Activated CD4-positive, alpha-beta T cell treated with anti-CD3 and anti-CD28 coated beads for 24 hours (primary cell): ENCODE measurements around the gene RGL3.
A peak's percentile ranks its signal among the peaks of the same experiment; 100 is the strongest.
"Not testable (repeated sequence)": the region's sequence is repeated elsewhere in the genome, so short reads cannot be mapped to it uniquely, and the experiment has no call there.

Source experiments
- DNase-seq, 2 donors: peaks; one replicate each; pipeline ENCODE4 v3.0.0-alpha.2; 2020; ENCODE audit warnings: low read depth in 2 of 2

The RGL3 gene

GRCh38 chr19:11382898-11383705, 36.0 kb downstream of the RGL3 start:
- peak in 1 of 2 donors; percentile 30 for DNase-seq

DNA sequence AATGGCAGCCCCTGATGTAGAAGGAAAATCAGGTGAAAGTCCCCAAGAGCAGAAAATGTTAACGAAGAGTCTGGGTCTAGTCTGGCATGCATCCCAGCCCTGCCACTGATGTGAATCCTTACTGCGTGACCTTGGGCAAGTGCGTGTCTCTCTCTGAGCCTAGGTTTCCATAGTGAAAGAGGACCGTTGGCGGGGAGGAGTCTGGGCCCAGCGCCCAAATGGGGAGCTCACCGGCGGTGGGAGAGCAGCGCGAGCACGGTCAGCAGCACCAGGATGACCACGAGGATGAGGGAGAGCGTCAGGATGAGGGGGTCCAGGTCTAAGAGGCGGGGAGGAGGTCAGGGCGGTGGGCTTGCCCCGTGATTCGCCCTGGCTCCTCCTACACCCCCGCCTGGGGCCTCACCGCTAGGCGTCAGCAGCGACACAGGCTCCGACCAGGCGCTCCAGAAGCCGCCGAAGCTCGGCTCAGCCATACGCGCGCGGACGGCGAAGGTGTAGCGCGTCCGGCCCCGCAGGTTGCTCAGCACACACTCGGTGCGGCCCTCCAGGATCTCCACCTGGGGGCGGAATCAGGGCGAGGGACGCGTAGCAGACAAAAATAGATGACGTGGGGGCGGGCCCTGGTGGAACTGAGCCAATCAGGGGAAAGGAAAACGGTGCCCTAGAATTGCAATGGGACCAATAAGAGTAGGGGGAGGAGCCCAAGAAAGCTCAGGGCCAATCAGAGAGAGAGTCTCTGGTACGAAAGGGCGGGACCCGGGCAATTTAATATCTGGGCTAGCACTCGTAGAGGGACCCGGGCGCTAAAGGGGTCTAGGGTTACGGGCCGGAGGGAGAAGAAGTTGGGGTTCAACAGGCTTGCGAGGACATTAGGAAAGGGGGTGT, 38.2 kb downstream of the RGL3 start:
- DNase-seq: peak; percentile 92 to 96

DNA sequence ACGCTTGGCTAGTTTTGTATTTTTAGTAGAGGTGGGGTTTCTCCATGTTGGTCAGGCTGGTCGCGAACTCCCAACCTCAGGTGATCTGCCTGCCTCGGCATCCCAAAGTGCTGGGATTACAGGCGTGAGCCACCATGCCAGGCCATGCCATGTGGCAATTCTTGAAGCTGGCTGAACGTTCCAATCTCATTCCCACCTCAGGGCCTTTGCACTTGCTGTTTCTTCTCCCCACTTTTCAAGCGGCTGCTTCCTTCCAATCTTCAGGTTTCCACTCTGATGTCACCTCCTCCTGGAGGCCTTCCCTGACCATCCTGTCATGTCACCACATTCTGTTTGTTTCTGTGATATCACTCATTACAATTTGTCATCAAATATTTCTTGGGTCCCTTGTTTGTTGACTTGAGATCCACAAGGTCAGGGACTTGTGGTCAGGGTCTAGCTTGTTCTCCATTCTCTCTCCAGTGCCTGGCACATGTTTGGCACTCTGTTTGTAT, 39.2 kb downstream of the RGL3 start:
- no peak for DNase-seq

GRCh38 chr19:11379269-11379845, 39.8 kb downstream of the RGL3 start:
- not testable (repeated sequence) for DNase-seq

DNA sequence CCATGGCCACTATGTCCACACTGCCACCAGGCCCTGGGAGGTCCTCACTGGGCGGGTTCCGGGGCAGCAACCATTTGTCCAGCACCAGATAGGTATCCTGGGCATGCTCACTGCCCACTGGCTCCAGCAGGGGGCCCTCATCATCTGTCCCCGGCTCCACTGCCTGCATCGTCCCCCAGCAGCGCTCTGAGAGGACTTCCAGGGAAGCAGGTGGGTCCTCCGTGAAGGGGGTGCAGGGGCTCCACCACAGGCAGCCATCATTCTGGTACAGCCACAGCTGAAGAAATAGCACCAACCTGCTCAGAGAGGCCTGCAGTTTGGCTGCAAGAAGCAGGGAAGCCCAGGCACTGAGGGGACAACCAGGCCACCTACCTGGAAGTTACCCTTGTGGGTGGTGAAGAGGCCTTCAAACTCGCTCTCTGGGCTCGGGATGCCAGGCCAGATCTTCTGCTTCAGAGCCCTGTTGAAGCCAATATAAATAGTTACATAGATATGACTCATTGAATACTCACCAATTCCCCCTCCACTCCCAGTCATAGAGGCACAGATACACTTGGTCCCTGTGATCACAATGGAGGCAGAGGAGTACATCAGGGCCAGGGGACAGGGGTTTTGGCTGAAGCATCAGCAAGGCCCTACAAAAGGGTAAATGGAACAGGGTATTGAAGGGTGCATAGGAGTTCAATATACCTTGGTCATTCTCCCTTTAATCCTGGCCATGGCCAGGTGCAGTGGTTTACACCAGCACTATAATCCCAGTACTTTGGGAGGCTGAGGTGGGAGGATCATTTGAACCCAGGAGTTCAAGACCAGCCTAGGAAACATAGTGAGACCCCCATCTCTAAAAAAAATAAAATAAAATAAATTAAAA, 40.6 kb downstream of the RGL3 start:
- no peak for DNase-seq

DNA sequence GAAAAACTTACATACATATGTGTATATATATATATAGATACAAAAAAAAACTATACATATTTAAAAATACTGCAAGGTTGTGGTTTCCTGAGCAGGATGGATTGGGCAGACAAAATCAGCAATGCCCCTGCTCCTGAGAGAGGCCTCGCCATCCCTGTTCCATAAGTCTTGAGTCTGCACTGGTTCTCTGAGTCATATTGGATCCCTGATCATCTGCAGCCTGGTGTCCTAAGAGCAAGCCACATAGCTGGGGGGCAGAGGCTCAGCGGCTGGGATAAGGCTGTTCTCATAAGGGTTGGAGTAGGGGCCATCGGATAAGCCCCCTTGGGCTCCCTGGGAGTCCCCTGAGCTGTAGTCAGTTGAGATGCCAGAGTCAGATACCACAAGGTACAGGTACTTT, 41.4 kb downstream of the RGL3 start:
- DNase-seq: no peak

DNA sequence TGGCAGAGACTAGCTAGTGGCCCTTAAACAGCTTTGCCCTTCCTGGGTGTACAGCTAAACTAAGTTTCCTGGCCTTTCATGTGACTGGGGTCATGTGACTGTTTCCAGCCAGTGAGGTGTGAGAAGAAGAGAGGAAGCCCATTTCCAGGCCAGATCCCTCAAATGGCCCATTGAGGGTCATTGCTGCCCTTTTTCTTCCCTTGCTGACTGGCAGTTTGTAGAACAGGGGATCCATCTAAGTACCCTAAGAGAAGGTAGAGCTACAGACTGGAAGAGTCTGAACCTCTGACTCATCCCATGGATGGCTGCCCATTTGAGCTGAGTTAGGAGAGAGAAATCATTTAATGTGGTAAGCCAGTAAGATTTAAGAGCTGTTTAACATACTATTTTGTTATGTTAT, 41.9 kb downstream of the RGL3 start:
- DNase-seq: no peak

DNA sequence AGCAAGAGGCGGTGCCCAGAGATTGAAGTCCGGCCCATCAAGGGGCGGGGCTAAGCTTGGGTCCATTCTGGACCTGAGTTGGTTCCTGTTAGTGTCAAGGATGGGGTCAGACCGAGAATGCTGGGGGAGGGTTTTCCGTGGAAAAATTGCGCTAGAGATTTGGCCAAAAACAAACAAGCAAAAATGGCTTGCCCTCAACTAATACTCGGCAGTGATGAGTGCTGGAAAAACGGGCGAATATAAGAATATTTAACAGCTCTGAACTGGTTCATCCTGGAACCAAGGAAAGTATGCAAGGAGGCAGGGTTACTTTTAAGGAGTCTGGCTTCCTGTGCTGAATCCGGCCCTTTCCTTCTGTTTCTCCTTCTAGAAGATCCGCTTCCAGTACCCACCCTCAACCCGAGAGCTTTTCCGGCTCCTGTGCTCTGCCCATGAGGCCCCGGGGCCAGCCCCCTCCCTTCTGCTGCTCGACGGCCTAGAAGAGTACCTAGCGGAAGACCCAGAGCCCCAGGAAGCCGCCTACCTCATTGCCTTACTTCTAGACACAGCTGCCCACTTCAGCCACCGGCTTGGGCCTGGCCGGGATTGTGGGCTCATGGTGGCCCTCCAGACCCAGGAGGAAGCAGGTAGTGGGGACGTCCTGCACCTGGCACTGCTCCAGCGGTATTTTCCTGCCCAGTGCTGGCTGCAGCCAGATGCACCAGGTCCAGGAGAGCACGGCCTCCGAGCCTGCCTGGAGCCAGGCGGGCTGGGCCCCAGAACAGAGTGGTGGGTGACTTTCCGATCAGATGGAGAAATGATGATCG, 43.8 kb downstream of the RGL3 start:
- peak in 1 of 2 donors; percentile 47 for DNase-seq

DNA sequence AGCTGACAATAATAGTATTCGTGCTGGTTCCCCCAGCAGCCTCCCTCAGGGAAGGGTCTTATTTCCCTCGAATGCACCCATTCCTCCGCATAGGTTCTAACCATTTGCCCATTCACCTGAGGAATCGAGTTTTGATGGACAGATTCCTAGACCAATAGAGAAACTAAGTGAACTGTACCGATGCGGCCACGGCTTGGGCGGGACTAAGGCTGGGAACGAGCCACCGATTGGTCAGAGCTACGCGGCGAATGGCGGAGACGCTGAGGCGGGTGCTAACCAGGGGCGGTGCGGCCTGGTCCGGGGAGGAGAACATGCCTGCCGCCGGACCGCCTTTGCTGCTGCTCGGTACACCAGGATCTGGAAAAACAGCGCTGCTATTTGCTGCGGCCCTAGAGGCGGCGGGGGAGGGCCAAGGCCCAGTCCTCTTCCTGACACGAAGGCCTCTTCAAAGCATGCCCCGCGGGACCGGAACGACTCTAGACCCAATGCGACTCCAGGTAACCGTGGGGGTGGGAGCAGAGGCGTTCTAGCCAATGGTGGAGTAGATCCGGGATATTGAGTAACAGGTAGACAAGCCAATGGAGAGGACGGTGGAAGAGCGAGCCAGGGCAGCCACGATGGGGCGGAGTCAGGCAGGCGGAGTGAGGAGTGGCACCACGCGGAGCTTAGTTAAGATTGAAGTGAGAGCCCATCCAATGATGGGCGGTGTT, 44.5 kb downstream of the RGL3 start, which contains the start of gene SWSAP1:
SWSAP1 (plus strand) TSS at position 234 of the 710 bp plus-strand sequence; CDS start at position 249, 15 bp downstream.
- peak; percentile 93 to 94 for DNase-seq

DNA sequence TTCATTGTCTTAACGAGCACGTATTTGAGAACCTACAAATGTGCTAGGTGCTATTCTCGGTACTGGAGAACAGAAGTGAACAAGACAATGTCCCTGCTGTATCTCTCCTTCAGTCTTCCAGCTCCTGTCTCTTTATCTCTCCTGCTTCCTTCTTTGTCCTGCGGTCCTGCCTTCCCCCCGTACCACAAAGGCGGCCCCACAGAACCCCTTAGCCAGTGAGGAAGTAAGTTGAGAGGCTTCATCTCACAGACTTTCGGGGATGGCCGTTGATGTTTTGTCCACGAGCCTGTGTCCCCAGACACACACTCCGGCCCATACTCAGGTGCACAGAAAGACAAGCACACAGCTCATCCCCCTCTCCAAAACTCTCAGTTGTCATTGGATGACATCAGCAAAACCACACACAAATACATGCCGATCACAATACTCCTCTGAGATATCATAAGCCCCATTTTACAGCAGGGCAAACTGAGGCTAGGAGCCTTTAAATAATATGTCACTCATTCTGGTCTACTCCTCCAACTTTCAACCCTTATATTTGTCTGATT, 45.2 kb downstream of the RGL3 start:
- no peak for DNase-seq

GRCh38 chr19:11373166-11373884, 45.8 kb downstream of the RGL3 start:
- DNase-seq: no peak

DNA sequence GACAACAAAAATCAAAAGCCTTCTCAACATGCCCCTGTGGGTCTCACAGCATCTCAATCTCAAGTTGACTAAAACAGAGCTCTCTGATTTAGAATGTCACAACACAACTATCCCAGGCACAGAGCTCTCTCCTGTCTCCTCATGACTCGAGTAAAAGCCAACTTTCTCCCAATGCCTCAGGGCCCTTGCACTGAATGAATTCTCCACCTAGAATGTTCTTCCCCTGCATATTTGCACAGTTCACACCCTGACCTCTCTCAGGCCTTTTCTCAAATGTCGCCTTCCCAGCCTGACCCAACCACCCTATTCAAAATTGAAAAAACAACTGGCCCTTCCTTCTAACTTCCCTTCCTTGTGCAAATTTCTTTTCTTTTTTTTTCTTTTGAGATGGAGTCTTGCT, 48.4 kb downstream of the RGL3 start:
- DNase-seq: no peak

- no peak for DNase-seq
Observed at GRCh38 chr19:11367528-11367927, 51.6 kb downstream of the RGL3 start.

DNA sequence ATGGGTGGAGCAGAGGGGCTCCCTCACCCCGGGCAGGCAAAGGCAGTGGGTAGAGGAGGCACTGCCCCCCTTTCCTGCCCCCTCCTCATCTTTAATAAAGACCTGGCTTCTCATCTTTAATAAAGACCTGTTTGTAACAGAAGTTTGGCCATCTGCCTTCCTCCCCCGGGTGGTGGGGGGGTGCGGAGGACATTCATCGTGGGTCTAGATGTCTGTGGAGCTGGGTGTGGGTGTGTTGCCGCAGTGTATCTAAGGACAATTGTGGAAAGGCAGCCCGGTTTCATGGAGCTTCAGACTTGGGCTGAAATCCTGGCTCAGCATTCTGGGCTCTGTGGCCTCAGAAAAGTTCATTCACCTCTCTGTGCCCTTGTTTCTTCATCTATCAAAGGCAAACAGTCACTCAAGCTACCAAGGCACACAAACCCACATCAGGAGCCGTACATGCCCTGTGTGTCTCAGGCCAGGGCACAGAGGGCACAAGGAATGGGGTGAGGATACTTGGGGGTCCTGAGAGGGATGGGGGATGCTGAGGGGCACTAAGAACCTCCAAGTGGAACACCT, 53.5 kb downstream of the RGL3 start:
- DNase-seq: no peak

DNA sequence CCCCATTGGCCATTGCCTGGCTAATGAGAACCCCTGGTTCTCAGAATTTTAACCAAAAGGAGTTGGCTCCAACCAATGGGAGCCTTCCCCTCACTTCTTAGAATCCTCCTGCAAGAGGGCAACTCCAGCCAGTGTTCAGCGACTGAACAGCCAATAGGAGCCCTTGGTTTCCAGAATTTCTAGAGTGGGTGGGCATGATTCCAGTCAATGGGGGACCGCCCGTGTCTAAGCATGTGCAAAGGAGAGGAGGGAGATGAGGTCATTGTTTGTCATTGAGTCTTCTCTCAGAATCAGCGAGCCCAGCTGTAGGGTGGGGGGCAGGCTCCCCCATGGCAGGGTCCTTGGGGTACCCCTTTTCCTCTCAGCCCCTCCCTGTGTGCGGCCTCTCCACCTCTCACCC, 54.2 kb downstream of the RGL3 start:
- no peak for DNase-seq

- no peak for DNase-seq
Observed at GRCh38 chr19:11364296-11364904, 54.7 kb downstream of the RGL3 start.

DNA sequence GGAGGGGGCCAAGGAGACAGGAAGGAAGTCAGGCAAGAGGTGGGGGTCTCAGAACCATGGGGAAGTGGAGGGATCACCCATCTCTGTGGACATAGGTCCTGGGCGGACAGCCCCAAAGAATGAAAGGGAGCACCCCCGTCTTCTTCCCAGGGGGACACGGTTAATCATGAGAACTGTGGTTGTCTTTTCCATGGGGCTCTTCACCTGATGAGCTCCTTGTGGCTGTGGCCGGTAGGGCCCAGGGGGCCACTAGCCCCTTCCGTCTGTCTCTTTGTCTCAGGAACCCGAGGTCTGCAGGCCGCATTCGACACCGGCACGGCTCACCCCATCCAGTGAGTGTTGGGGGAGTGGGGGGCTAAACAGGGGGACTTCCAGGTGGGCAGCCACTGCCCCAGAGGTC, 55.2 kb downstream of the RGL3 start:
- DNase-seq: no peak
